Kidney capillary endothelial cell (primary cell): ENCODE data around the gene ADGRG1.
"Not testable (repeated sequence)": the region's sequence is repeated elsewhere in the genome, so short reads cannot be mapped to it uniquely, and the experiment has no call there.

Experiments
- DNase-seq: peaks from one replicate; pipeline ENCODE4 v3.0.0-alpha.2; 2018; ENCODE audit warnings: low spot score

Gene ADGRG1

DNA sequence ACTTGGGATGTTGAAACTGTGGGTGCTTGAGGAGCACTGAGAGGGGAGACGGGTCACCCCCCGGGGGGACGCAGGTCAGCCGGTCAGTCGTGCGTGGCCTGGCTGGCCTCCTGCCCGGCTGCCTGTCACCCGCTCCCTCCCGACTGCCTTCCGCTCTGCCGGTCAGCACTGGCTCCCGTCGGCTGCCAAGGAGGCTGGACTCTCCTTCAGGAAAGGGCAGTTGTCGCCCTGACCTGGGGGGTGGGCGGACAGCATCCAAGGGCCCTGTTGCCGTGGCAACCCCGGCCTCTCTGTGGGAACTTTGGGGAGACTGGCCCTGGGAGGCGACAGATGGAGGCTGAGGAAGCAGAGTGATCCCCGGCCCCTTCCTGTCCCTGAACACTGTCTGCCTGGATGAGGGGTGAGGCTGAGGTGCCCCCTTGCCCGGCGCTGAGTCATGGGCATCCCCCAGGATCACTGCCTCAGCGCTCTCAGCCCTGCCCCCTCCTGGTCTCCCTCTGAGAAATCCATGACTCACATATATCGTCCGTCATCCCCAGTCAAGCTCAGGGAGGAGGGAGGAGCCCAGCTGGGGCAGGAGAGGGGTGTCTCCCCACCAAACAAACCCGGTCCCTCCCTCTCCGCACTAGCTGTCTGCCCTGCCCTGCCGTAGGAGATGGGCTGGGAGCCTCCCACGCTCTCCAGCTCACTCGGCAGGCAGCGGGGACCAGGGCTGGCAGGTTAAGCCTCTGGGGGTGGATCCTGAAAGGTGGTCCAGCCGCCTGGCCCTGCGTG lies at the start of gene ADGRG1:
ADGRG1 (plus strand) TSS at position 623 of the 774 bp plus-strand sequence. CDS start 21,658 bp downstream, outside the sequence.
- DNase-seq, result peak; percentile 100

DNA sequence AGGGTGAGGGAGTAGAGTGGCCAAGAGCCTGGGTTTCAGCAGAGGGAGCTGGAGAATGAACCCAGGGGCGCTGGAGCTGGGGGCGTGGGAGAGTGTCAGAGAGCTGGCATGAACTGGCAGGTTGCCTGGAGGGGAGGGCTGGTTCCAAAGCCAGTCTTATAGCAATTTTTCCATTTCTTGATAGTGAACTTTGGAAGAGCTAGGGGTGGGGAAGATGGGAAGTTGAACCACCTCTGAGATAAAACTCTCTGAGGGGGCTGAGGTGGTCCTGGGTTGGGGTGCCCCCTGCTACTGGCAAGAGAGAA lies 49.1 kb upstream of the ADGRG1 start:
- DNase-seq, result no peak

GRCh38 chr16:57585051-57585687 lies 43.3 kb upstream of the ADGRG1 start:
- DNase-seq, result no peak

DNA sequence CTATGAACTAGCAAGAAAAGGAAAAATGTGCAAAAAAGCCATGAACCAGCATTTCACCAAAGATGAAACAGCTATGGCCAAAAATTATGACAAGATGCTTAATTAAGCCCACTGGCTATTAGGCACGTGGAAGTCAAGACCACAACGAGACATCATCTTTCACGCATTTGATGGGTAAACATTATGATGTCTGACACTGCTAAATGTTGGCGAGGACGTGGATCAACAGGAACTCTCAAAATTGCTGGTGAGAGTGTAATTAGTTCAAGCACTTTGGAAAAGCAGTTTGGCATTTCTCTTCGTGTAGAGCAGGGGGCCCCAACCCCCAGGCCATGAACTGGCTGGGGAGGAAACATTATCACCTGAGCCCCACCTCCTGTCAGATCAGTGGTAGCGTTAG lies 39.6 kb upstream of the ADGRG1 start:
- no peak for DNase-seq

DNA sequence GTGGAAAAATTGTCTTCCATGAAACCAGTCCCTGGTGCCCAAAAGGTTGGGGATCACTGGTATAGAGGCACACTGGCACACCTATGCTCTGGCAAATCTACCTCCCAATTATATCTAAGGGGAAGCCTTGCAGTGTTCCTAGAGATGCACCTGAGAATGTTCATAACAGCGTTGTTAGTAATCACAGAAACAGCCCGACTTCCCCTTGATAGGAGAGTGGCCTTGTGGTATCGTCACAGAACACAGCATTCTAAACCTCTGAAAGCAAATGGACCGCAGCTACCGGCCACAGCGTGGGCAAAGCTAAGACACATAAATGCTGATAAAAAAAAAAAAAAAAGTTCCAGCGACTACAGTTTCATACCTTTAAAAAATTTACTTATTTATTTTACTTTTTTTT lies 39.1 kb upstream of the ADGRG1 start:
- DNase-seq, result no peak

DNA sequence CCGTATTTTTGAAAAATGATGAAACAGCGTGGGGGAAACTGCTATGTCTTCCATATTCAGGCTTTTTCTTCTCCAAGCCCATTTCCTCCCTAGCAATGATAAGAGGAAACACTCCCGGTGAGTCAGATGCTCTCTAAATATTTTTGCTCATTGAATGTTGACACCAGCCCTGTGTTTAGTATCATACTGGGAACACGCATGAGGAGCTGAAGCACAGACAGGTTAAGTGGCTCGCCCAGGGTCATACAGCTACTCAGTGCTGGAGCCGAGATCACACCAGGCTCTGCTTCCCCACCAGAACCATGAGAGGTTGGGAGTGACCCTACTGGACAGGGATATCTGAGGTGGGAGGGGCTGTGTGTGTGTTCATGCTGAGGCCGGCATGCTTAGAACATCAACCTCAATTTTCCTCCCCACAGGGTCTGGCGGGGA lies 37.8 kb upstream of the ADGRG1 start:
- peak; percentile 75 for DNase-seq

GRCh38 chr16:57591086-57591869 lies 37.2 kb upstream of the ADGRG1 start:
- DNase-seq, result peak; percentile 85

DNA sequence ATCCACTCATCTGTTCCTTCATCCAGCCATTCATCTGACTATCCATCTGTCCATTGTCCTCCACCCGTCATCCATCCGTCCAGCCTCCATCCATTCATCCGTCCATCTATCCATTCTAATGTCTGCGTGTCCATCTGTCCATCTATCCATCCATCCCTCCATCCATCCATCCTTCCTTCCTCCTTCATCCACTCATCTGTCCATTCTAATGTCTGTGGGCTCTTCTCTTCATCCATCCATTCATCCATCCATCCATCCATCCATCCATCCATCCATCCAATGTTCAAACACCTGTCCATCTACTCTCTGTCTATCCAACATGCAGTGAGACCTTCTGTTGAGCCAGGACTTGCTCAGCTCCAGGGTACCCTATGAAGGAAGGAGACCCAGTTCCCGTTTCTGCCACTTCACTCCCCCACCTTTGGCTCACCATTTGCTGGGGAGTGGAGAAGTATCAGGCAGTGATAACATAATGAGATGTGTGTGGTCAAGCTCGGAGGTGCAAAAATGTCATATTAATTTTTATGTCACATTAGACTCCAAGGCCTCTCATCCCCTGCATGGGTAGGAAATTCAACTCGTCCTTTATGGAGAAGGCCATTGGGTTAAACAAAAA lies 36.5 kb upstream of the ADGRG1 start:
- DNase-seq, result no peak

- DNase-seq, result no peak
These were observed 35.8 kb upstream of the ADGRG1 start for GRCh38 chr16:57592591-57593003.

DNA sequence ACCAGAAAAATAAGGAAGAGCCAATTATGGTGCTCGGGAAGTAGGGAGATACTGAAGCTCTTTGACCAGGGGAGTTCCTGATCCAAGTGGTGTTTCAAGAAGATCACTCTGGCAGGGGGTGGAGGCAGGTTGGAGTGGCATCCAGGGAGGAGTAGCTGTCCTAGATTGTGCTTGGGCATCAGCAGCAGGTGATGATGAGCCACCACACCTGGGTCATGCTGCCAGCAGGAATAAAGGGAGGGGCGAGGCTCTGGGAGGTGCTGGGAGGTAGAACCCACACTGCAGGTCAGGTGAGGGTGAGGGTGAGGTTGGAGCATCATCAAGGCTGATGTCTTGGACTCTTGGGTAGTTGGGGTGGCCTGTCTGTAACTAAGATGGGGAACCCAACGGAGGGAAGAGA lies 35.4 kb upstream of the ADGRG1 start:
- no peak for DNase-seq

DNA sequence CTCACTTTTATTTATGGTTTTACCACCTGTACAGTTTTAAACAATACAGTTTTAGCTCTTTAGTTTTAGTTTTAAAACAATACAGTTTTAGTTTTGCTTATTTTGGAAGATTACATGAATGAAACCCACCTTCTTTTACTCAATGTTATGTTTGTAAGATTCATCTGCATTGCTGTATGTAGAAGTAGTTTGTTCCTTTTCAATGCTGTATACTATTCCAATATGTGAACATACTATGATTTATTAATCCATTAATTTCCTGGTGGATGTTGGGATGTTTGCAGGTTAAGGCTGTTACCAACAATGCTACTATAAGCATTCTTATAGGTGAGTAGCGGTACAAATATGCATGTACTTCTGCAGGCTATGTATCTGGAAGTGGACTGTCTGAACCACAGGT lies 34.4 kb upstream of the ADGRG1 start:
- no peak for DNase-seq

DNA sequence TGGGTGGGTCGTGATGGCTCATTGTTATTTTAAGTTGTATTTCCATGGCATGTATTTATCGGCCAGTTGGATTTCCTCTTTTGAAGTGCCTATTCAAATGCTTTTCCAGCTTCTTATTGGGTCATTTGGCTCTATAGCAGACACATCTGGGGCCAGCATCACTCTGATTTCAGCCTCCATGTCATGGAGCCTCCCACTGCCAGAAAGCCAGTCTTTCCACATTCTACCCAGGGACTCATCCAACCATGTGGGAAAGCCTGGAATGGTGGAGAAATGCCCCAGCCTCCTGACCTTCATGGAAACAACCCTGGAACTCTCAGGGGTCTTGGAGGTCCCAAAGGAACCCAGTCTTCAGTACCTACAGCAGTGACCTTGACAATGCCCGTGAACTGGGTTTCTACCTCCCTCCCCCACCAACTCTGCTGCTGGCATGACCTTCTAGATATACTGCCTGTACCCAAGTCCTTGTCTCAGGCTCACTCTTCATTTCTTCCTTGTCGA lies 33.8 kb upstream of the ADGRG1 start:
- no peak for DNase-seq

DNA sequence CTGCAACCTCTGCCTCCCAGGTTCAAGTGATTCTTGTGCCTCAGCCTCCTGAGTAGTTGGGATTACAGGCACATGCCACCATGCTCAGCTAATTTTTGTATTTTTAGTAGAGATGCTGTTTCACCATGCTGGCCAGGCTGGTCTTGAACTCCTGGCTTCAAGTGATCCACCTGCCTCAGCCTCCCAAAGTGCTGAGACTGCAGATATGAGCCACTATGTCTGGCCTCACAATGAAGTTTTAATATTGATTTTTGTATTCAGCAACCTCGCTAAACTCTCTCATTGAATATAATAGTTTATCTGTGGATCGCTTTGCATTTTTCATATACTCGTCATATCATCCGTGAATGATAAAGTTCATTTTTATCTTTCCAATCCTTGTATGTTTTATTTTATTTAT lies 32.2 kb upstream of the ADGRG1 start:
- not testable (repeated sequence) for DNase-seq

DNA sequence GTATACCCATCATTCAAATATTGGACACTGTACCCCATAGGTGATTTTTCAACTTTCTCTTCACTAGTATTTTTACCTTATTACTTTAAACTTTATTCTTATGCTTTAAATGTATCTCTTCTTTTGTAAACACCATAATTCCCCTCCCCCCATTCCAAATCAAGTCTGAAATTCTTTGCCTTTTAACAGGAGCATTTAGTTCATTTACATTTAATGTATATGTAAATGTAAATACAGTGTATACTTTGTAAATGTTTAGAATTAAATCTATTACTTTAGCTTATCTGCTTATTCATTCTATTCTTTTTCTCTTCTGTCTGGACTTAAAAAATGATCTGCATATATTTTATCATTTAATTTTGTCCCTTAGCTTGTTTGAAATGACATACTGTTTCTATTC lies 30.0 kb upstream of the ADGRG1 start:
- no peak for DNase-seq

- peak; percentile 45 for DNase-seq
These were observed 28.2 kb upstream of the ADGRG1 start for GRCh38 chr16:57600048-57600835.

- no peak for DNase-seq
These were observed 27.4 kb upstream of the ADGRG1 start for GRCh38 chr16:57600952-57601580.

- no peak for DNase-seq
These were observed 26.5 kb upstream of the ADGRG1 start for GRCh38 chr16:57601801-57602478.

- no peak for DNase-seq
These were observed 25.1 kb upstream of the ADGRG1 start for GRCh38 chr16:57603115-57604024.

GRCh38 chr16:57604177-57604576 lies 24.3 kb upstream of the ADGRG1 start:
- DNase-seq, result no peak
